SK-N-SH treated with all-trans-retinoic acid at 6 μM for 48 hours (cell line): ENCODE measurements around the gene IFNB1.

Experiments
- ATAC-seq: fragments of 200-7000 bp; cut with Tn5 transposase; 3 replicates; pipeline ENCODE4 v1.9.1; 2020; ENCODE audit warnings: mild to moderate bottlenecking, moderate library complexity
- ARNTL ChIP-seq: fragments of 450-650 bp; formaldehyde crosslinking; IDR thresholded peaks from 2 replicates; pipeline ENCODE4 v1.5.0; 2020; ENCODE audit warnings: low read depth, mild to moderate bottlenecking, moderate library complexity, borderline replicate concordance
- BACH2 ChIP-seq: fragments of 250-450 bp; sonication (Bioruptor Pico); IDR thresholded peaks from 2 replicates; pipeline ENCODE4 v1.9.0; 2021; ENCODE audit warnings: mild to moderate bottlenecking, borderline replicate concordance
- CSDC2 ChIP-seq: fragments of 250-450 bp; sonication (Bioruptor Pico); IDR thresholded peaks from 2 replicates; pipeline ENCODE4 v1.5.0; 2020; ENCODE audit warnings: mild to moderate bottlenecking, moderate library complexity
- CSRNP3 ChIP-seq: fragments of 250-450 bp; sonication (Bioruptor Pico); IDR thresholded peaks from 2 replicates; pipeline ENCODE4 v1.5.1; 2021; ENCODE audit warnings: mild to moderate bottlenecking, moderate library complexity
- ESRRG ChIP-seq: fragments of 250-450 bp; sonication (Bioruptor Pico); IDR thresholded peaks from 2 replicates; pipeline ENCODE4 v1.6.1; 2021; ENCODE audit warnings: mild to moderate bottlenecking
- GLIS3 ChIP-seq: fragments of 250-450 bp; sonication (Bioruptor Pico); IDR thresholded peaks from 2 replicates; pipeline ENCODE4 v1.5.0; 2020; ENCODE audit warnings: mild to moderate bottlenecking, moderate library complexity
- ISL1 ChIP-seq: fragments of 250-450 bp; sonication (Bioruptor Pico); IDR thresholded peaks from 2 replicates; pipeline ENCODE4 v2.1.2; 2022; ENCODE audit warnings: mild to moderate bottlenecking, moderate library complexity
- OSR1 ChIP-seq: fragments of 250-450 bp; sonication (Bioruptor Pico); IDR thresholded peaks from 2 replicates; pipeline ENCODE4 v1.8.0; 2022; ENCODE audit warnings: moderate library complexity, mild to moderate bottlenecking, inconsistent platforms
- PPARA ChIP-seq: fragments of 250-450 bp; sonication (Bioruptor Pico); IDR thresholded peaks from 2 replicates; pipeline ENCODE4 v1.5.0; 2020; ENCODE audit warnings: mild to moderate bottlenecking, borderline replicate concordance
- RARB ChIP-seq: fragments of 250-450 bp; sonication (Bioruptor Pico); IDR thresholded peaks from 2 replicates; pipeline ENCODE4 v1.8.0; 2021; ENCODE audit warnings: mild to moderate bottlenecking, moderate library complexity
- SNAI2 ChIP-seq: fragments of 250-450 bp; sonication (Bioruptor Pico); IDR thresholded peaks from 2 replicates; pipeline ENCODE4 v1.5.0; 2020; ENCODE audit warnings: mild to moderate bottlenecking, moderate library complexity
- TOX ChIP-seq: fragments of 250-450 bp; sonication (Bioruptor Pico); IDR thresholded peaks from 2 replicates; pipeline ENCODE4 v1.8.0; 2021; ENCODE audit warnings: mild to moderate bottlenecking, moderate library complexity, borderline replicate concordance
- TSHZ2 ChIP-seq: fragments of 250-450 bp; sonication (Bioruptor Pico); IDR thresholded peaks from 2 replicates; pipeline ENCODE4 v1.5.0; 2020; ENCODE audit warnings: mild to moderate bottlenecking, moderate library complexity
- ZC3H10 ChIP-seq: fragments of 250-450 bp; sonication (Bioruptor Pico); IDR thresholded peaks from 2 replicates; pipeline ENCODE4 v1.5.1; 2021; ENCODE audit warnings: mild to moderate bottlenecking, moderate library complexity
- ZFP3 ChIP-seq: fragments of 250-450 bp; sonication (Bioruptor Pico); IDR thresholded peaks from 2 replicates; pipeline ENCODE4 v1.5.0; 2020; ENCODE audit warnings: mild to moderate bottlenecking, moderate library complexity
- ZFP30 ChIP-seq: fragments of 450-650 bp; formaldehyde crosslinking; IDR thresholded peaks from 2 replicates; pipeline ENCODE4 v1.5.0; 2022; ENCODE audit warnings: mild to moderate bottlenecking, moderate library complexity
- ZNF565 ChIP-seq: fragments of 450-650 bp; formaldehyde crosslinking; conservative IDR thresholded peaks from 2 replicates; pipeline ENCODE4 v1.5.0; 2020; ENCODE audit warnings: low read depth, mild to moderate bottlenecking, moderate library complexity
- ZNF70 ChIP-seq: fragments of 450-650 bp; formaldehyde crosslinking; IDR thresholded peaks from 2 replicates; pipeline ENCODE4 v1.5.0; 2020; ENCODE audit warnings: mild to moderate bottlenecking, moderate library complexity
- ZNF8 ChIP-seq: fragments of 450-650 bp; formaldehyde crosslinking; IDR thresholded peaks from 2 replicates; pipeline ENCODE4 v1.5.0; 2020; ENCODE audit warnings: mild to moderate bottlenecking, moderate library complexity
- TF ChIP-seq, protein P1 (sequence below): fragments of 250-450 bp; sonication (Bioruptor Pico); IDR thresholded peaks from 2 replicates; pipeline ENCODE4 v1.8.0; 2021; ENCODE audit warnings: low read depth, mild to moderate bottlenecking, moderate library complexity, borderline replicate concordance
- TF ChIP-seq, protein P2 (sequence below): fragments of 250-450 bp; sonication (Bioruptor Pico); IDR thresholded peaks from 2 replicates; pipeline ENCODE4 v1.5.1; 2020; ENCODE audit warnings: low read depth, mild to moderate bottlenecking, moderate library complexity

The IFNB1 gene

GRCh38 chr9:21110708-21111576, 33.2 kb upstream of the IFNB1 start:
- no peak for TF ChIP-seq ZNF8 (CRISPR knock-in tag)
- no peak for TF ChIP-seq ZFP30 (CRISPR knock-in tag)
- TF ChIP-seq CSRNP3: no peak
- TF ChIP-seq, protein P1, sequence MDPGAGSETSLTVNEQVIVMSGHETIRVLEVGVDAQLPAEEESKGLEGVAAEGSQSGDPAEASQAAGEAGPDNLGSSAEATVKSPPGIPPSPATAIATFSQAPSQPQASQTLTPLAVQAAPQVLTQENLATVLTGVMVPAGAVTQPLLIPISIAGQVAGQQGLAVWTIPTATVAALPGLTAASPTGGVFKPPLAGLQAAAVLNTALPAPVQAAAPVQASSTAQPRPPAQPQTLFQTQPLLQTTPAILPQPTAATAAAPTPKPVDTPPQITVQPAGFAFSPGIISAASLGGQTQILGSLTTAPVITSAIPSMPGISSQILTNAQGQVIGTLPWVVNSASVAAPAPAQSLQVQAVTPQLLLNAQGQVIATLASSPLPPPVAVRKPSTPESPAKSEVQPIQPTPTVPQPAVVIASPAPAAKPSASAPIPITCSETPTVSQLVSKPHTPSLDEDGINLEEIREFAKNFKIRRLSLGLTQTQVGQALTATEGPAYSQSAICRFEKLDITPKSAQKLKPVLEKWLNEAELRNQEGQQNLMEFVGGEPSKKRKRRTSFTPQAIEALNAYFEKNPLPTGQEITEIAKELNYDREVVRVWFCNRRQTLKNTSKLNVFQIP: no peak
- TF ChIP-seq ESRRG: no peak
- TF ChIP-seq ZNF70 (CRISPR knock-in tag): no peak
- no peak for TF ChIP-seq ZFP3
- no peak for TF ChIP-seq ISL1
- TF ChIP-seq ZC3H10 (CRISPR knock-in tag): no peak
- no peak for TF ChIP-seq ARNTL (CRISPR knock-in tag)
- TF ChIP-seq, protein P2, sequence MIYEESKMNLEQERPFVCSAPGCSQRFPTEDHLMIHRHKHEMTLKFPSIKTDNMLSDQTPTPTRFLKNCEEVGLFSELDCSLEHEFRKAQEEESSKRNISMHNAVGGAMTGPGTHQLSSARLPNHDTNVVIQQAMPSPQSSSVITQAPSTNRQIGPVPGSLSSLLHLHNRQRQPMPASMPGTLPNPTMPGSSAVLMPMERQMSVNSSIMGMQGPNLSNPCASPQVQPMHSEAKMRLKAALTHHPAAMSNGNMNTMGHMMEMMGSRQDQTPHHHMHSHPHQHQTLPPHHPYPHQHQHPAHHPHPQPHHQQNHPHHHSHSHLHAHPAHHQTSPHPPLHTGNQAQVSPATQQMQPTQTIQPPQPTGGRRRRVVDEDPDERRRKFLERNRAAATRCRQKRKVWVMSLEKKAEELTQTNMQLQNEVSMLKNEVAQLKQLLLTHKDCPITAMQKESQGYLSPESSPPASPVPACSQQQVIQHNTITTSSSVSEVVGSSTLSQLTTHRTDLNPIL (CRISPR knock-in tag): no peak
- peak; percentile 100 for ATAC-seq

DNA sequence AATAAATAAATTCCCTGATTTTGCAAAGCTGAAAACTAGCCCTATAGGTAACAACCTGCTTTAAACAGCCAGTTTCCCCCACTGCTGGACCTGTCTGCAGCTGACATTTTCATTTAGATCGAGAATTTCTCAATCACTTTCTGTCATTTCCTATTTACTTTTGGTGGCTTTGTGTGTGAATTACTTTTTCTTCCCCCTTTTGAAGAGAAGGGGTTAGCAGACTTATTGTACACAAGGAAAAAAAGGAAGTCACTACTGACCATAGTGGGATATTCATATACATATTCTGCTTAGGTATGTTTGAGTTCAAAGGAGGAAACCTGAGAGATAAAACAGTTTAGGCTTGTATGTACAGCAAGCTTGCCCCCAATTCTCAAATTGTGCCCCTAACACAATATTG, 27.0 kb upstream of the IFNB1 start:
- TF ChIP-seq ZNF565: no peak
- no peak for TF ChIP-seq CSRNP3
- no peak for TF ChIP-seq ESRRG
- TF ChIP-seq ARNTL (CRISPR knock-in tag): no peak
- TF ChIP-seq, protein P2 (CRISPR knock-in tag): no peak
- no peak for TF ChIP-seq OSR1 (CRISPR knock-in tag)
- TF ChIP-seq, protein P1: no peak
- TF ChIP-seq GLIS3: no peak
- no peak for TF ChIP-seq SNAI2 (CRISPR knock-in tag)
- no peak for TF ChIP-seq RARB (CRISPR knock-in tag)
- no peak for TF ChIP-seq CSDC2 (CRISPR knock-in tag)
- TF ChIP-seq TOX (CRISPR knock-in tag): no peak
- TF ChIP-seq TSHZ2 (CRISPR knock-in tag): no peak
- no peak for TF ChIP-seq ZFP3
- TF ChIP-seq PPARA (CRISPR knock-in tag): no peak
- no peak for TF ChIP-seq ZC3H10 (CRISPR knock-in tag)
- TF ChIP-seq ZNF8 (CRISPR knock-in tag): no peak
- no peak for TF ChIP-seq ZFP30 (CRISPR knock-in tag)
- TF ChIP-seq ZNF70 (CRISPR knock-in tag): no peak
- TF ChIP-seq BACH2: no peak
- TF ChIP-seq, all 23 proteins: peak for 0
- ATAC-seq: no peak
